ENCODE measurements around the gene MBD5.

The MBD5 gene

GRCh38 chr2:148244593-148245292 lies 223.9 kb downstream of the MBD5 start:
- no peak overlapping the region for H2AFZ ChIP-seq

GRCh38 chr2:148251993-148252392 lies 231.1 kb downstream of the MBD5 start:
- no peak overlapping the region for H3K4me2 ChIP-seq (ENCODE audit: low read length)
- H3K79me2 ChIP-seq: no peaks in the 10 kb centered on the region
- H3K4me3 ChIP-seq (ENCODE audit: low read depth, low read length): no peak overlapping the region
- no peaks in the 10 kb centered on the region for H3K9me3 ChIP-seq (ENCODE audit: control insufficient read depth, low read length)
- no peaks in the 10 kb centered on the region for H3K36me3 ChIP-seq (ENCODE audit: control insufficient read depth, insufficient read depth, low read length)
- H3K9ac ChIP-seq: no peak overlapping the region
- H3K4me1 ChIP-seq: no peaks in the 10 kb centered on the region
- TF ChIP-seq CTCF (IDR thresholded peaks at IDR 0.05): no peak
- H2AFZ ChIP-seq: no peak overlapping the region
- H3K27me3 ChIP-seq (ENCODE audit: control insufficient read depth, insufficient read depth, low read length): no peaks in the 10 kb centered on the region
- no peak overlapping the region for H3K27ac ChIP-seq

More at GRCh38 chr2:148244593-148245292, 223.9 kb downstream of the MBD5 start:
- no peak for TF ChIP-seq CTCF (IDR thresholded peaks at IDR 0.05)
- H3K27ac ChIP-seq: no peak overlapping the region
- no peaks in the 10 kb centered on the region for H3K9me3 ChIP-seq (ENCODE audit: control insufficient read depth, low read length)
- no peaks in the 10 kb centered on the region for H3K4me1 ChIP-seq
- H3K4me2 ChIP-seq (ENCODE audit: low read length): no peak overlapping the region
- H3K79me2 ChIP-seq: peaks cover 2% of the 10 kb centered on the region
- no peak overlapping the region for H3K9ac ChIP-seq
- H3K36me3 ChIP-seq (ENCODE audit: control insufficient read depth, insufficient read depth, low read length): no peaks in the 10 kb centered on the region
- H3K27me3 ChIP-seq (ENCODE audit: control insufficient read depth, insufficient read depth, low read length): no peaks in the 10 kb centered on the region
- no peak overlapping the region for H3K4me3 ChIP-seq (ENCODE audit: low read depth, low read length)

- H3K27ac ChIP-seq: no peak overlapping the region
- H3K9me3 ChIP-seq (ENCODE audit: control insufficient read depth, low read length): no peaks in the 10 kb centered on the region
- no peak for TF ChIP-seq CTCF (IDR thresholded peaks at IDR 0.05)
- no peaks in the 10 kb centered on the region for H3K27me3 ChIP-seq (ENCODE audit: control insufficient read depth, insufficient read depth, low read length)
- H3K79me2 ChIP-seq: no peaks in the 10 kb centered on the region
- no peak overlapping the region for H3K4me3 ChIP-seq (ENCODE audit: low read depth, low read length)
- H3K9ac ChIP-seq: no peak overlapping the region
- H3K4me1 ChIP-seq: no peaks in the 10 kb centered on the region
- H3K4me2 ChIP-seq (ENCODE audit: low read length): no peak overlapping the region
- no peaks in the 10 kb centered on the region for H3K36me3 ChIP-seq (ENCODE audit: control insufficient read depth, insufficient read depth, low read length)
- H2AFZ ChIP-seq: no peak overlapping the region
Observed at GRCh38 chr2:148252646-148253045, 231.8 kb downstream of the MBD5 start.

GRCh38 chr2:148253685-148254084 lies 232.8 kb downstream of the MBD5 start:
- Histone ChIP-seq H3K9ac (no peak overlapping the region), H3K36me3 (ENCODE audit: control insufficient read depth, insufficient read depth, low read length) (no peaks in the 10 kb centered on the region), H3K4me3 (ENCODE audit: low read depth, low read length) (no peak overlapping the region), H2AFZ (no peak overlapping the region), H3K27me3 (ENCODE audit: control insufficient read depth, insufficient read depth, low read length) (no peaks in the 10 kb centered on the region), H3K79me2 (no peaks in the 10 kb centered on the region), H3K9me3 (ENCODE audit: control insufficient read depth, low read length) (no peaks in the 10 kb centered on the region), H3K4me2 (ENCODE audit: low read length) (no peak overlapping the region), H3K27ac (no peak overlapping the region), H3K4me1 (no peaks in the 10 kb centered on the region)
- TF ChIP-seq CTCF (IDR thresholded peaks at IDR 0.05): no peak

GRCh38 chr2:148255929-148256328 lies 235.0 kb downstream of the MBD5 start:
- TF ChIP-seq CTCF (IDR thresholded peaks at IDR 0.05): no peak
- no peaks in the 10 kb centered on the region for H3K27me3 ChIP-seq (ENCODE audit: control insufficient read depth, insufficient read depth, low read length)
- no peak overlapping the region for H3K4me2 ChIP-seq (ENCODE audit: low read length)
- H3K9me3 ChIP-seq (ENCODE audit: control insufficient read depth, low read length): no peaks in the 10 kb centered on the region
- H3K36me3 ChIP-seq (ENCODE audit: control insufficient read depth, insufficient read depth, low read length): no peaks in the 10 kb centered on the region
- H3K27ac ChIP-seq: no peak overlapping the region
- no peaks in the 10 kb centered on the region for H3K4me1 ChIP-seq
- no peaks in the 10 kb centered on the region for H3K79me2 ChIP-seq
- no peak overlapping the region for H2AFZ ChIP-seq
- H3K4me3 ChIP-seq (ENCODE audit: low read depth, low read length): no peak overlapping the region
- no peak overlapping the region for H3K9ac ChIP-seq
